ENCODE results near the gene PBRM1.

- TF ChIP-seq CTCF (IDR thresholded peaks at IDR 0.05), result no peak
- no peak for TF ChIP-seq POLR2A (IDR thresholded peaks at IDR 0.05)
Measured at GRCh38 chr3:52532517-52532837, 153.2 kb downstream of the PBRM1 start.
